Measurements from ENCODE around the gene SLCO3A1.

Gene SLCO3A1

GRCh38 chr15:91909574-91909973 is 56.1 kb downstream of the SLCO3A1 start (continued):
- TF ChIP-seq TSHZ1 (tag by site-specific recombination; IDR thresholded peaks at IDR 0.05; ENCODE audit: borderline replicate concordance) (no peak), ZNF658 (tag by site-specific recombination; IDR thresholded peaks at IDR 0.05) (no peak), ZNF555 (tag by site-specific recombination; conservative IDR thresholded peaks at IDR 0.05) (no peak), ZNF140 (tag by site-specific recombination; IDR thresholded peaks at IDR 0.05) (no peak)

DNA sequence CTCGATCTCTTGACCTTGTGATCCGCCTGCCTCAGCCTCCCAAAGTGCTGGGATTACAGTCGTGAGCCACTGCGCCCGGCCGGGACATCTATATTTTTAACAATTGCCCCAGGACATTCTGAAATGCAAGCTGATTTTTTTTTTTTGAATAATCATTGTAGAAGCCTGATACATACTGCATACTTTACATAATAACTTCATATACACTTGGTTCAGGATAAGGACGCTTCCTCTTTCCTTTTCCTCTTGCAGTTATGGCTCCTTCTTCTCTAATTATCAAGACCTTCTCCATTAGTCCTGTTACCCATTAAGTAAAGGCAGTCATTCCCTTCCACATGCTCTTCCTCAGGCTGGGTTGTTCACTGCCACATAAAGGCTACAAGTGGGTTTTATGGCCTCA is 58.3 kb downstream of the SLCO3A1 start:
- Histone ChIP-seq H3K36me3 (ENCODE audit: control insufficient read depth in 2 of 2, insufficient read depth in 1 of 2, low read length in 2 of 2) (no peaks in the 10 kb centered on the region), H3K9me3 (ENCODE audit: control insufficient read depth, insufficient read depth, low read depth, low read length) (no peaks in the 10 kb centered on the region), H3K4me3 (ENCODE audit: low read depth, low read length) (no peak overlapping the region), H3K27ac (ENCODE audit: extremely low read depth, low read depth, low read length) (no peak overlapping the region), H3K4me1 (ENCODE audit: control insufficient read depth, insufficient read depth, low read length) (peaks cover 14% of the 10 kb centered on the region)
- no peak for TF ChIP-seq ZFHX2 (tag by site-specific recombination; conservative IDR thresholded peaks at IDR 0.05)
- TF ChIP-seq ZNF391 (tag by site-specific recombination; IDR thresholded peaks at IDR 0.05; ENCODE audit: borderline replicate concordance, low read depth): no peak
- no peak for TF ChIP-seq RBAK (tag by site-specific recombination; IDR thresholded peaks at IDR 0.05)
- TF ChIP-seq ZNF121 (tag by site-specific recombination; IDR thresholded peaks at IDR 0.05): no peak
- TF ChIP-seq ZNF707 (tag by site-specific recombination; IDR thresholded peaks at IDR 0.05): no peak
- no peak for TF ChIP-seq ZNF155 (tag by site-specific recombination; IDR thresholded peaks at IDR 0.05)
- no peak for TF ChIP-seq MEIS1 (CRISPR knock-in tag; IDR thresholded peaks at IDR 0.05; ENCODE audit: borderline replicate concordance)
- no peak for TF ChIP-seq REST (tag by site-specific recombination; IDR thresholded peaks at IDR 0.05)
- no peak for TF ChIP-seq ZIC2 (tag by site-specific recombination; IDR thresholded peaks at IDR 0.05)
- no peak for TF ChIP-seq ZNF140 (tag by site-specific recombination; IDR thresholded peaks at IDR 0.05)
- TF ChIP-seq ZNF223 (tag by site-specific recombination; IDR thresholded peaks at IDR 0.05): no peak
- TF ChIP-seq IKZF3 (tag by site-specific recombination; IDR thresholded peaks at IDR 0.05): no peak
- TF ChIP-seq, protein P1, sequence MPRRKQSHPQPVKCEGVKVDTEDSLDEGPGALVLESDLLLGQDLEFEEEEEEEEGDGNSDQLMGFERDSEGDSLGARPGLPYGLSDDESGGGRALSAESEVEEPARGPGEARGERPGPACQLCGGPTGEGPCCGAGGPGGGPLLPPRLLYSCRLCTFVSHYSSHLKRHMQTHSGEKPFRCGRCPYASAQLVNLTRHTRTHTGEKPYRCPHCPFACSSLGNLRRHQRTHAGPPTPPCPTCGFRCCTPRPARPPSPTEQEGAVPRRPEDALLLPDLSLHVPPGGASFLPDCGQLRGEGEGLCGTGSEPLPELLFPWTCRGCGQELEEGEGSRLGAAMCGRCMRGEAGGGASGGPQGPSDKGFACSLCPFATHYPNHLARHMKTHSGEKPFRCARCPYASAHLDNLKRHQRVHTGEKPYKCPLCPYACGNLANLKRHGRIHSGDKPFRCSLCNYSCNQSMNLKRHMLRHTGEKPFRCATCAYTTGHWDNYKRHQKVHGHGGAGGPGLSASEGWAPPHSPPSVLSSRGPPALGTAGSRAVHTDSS (tag by site-specific recombination; IDR thresholded peaks at IDR 0.05): no peak
- TF ChIP-seq, protein P2, sequence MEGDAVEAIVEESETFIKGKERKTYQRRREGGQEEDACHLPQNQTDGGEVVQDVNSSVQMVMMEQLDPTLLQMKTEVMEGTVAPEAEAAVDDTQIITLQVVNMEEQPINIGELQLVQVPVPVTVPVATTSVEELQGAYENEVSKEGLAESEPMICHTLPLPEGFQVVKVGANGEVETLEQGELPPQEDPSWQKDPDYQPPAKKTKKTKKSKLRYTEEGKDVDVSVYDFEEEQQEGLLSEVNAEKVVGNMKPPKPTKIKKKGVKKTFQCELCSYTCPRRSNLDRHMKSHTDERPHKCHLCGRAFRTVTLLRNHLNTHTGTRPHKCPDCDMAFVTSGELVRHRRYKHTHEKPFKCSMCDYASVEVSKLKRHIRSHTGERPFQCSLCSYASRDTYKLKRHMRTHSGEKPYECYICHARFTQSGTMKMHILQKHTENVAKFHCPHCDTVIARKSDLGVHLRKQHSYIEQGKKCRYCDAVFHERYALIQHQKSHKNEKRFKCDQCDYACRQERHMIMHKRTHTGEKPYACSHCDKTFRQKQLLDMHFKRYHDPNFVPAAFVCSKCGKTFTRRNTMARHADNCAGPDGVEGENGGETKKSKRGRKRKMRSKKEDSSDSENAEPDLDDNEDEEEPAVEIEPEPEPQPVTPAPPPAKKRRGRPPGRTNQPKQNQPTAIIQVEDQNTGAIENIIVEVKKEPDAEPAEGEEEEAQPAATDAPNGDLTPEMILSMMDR (tag by site-specific recombination; IDR thresholded peaks at IDR 0.05): no peak
- no peak for TF ChIP-seq ZNF280C (tag by site-specific recombination; IDR thresholded peaks at IDR 0.05)
- TF ChIP-seq REPIN1 (tag by site-specific recombination; IDR thresholded peaks at IDR 0.05; ENCODE audit: low read depth): no peak
- TF ChIP-seq ZNF530 (tag by site-specific recombination; IDR thresholded peaks at IDR 0.05; ENCODE audit: low read depth): no peak
- ChIA-PET CTCF (interaction anchor here (0.7 kb wide), 1 partner anchor 189 kb away, joined by 5 read pairs; no protein-coding TSS in a partner anchor), POLR2A (no interaction called here)
